A549 (cell line): Measurements from ENCODE around the gene DNAH17.

Source experiments
- CEBPB ChIP-seq, 2 experiments: fragments of >200 bp in 1 of 2; sonication (Bioruptor Twin) in 1 of 2; formaldehyde crosslinking in 1 of 2; IDR thresholded peaks; 2 replicates each; pipeline ENCODE4 v1.6.1; 2012 to 2016
- ELK1 ChIP-seq: fragments of 150-350 bp; IDR thresholded peaks from 2 replicates; pipeline ENCODE4 v1.6.1; 2014; ENCODE audit warnings: low read depth, mild to moderate bottlenecking, low read length
- KDM1A ChIP-seq: fragments of 200-600 bp; sonication (generic); IDR thresholded peaks from 2 replicates; pipeline ENCODE4 v1.6.1; 2016; ENCODE audit warnings: low read depth, mild to moderate bottlenecking
- NFE2L2 ChIP-seq: fragments of 150-350 bp; conservative IDR thresholded peaks from 2 replicates; pipeline ENCODE4 v1.6.1; 2014; ENCODE audit warnings: low read length
- POLR2A ChIP-seq: IDR thresholded peaks from 2 replicates; pipeline ENCODE4 v1.6.1; 2012; ENCODE audit warnings: mild to moderate bottlenecking, low read length
- POLR2AphosphoS2 ChIP-seq: conservative IDR thresholded peaks from 2 replicates; pipeline ENCODE4 v1.6.1; 2012; ENCODE audit warnings: low read length, improper control_type of control experiment, inconsistent platforms
- RARB ChIP-seq: fragments of 250-450 bp; sonication (Bioruptor Pico); IDR thresholded peaks from 2 replicates; pipeline ENCODE4 v1.8.0; 2021; ENCODE audit warnings: mild to moderate bottlenecking, moderate library complexity
- RCOR1 ChIP-seq: fragments of 150-350 bp; IDR thresholded peaks from 2 replicates; pipeline ENCODE4 v1.6.1; 2014; ENCODE audit warnings: antibody characterized with exemption, low read length, low read depth
- RFX5 ChIP-seq: fragments of 450-650 bp; IDR thresholded peaks from 2 replicates; pipeline ENCODE4 v1.7.1; 2014; ENCODE audit warnings: antibody characterized with exemption, mild to moderate bottlenecking, moderate library complexity
- ZFP36 ChIP-seq: fragments of 450-650 bp; IDR thresholded peaks from 2 replicates; pipeline ENCODE4 v1.6.1; 2014; ENCODE audit warnings: borderline replicate concordance; ENCODE audit not compliant: partially characterized antibody
- TF ChIP-seq, protein P1 (sequence below): fragments of >200 bp; sonication (Bioruptor Twin); formaldehyde crosslinking; IDR thresholded peaks from 3 replicates; pipeline ENCODE4 v1.5.1; 2016
- TF ChIP-seq, protein P2 (sequence below): IDR thresholded peaks from 2 replicates; pipeline ENCODE4 v1.6.1; 2012
- TF ChIP-seq, protein P3 (sequence below): IDR thresholded peaks from 2 replicates; pipeline ENCODE4 v1.6.1; 2012; ENCODE audit warnings: low read depth, borderline replicate concordance

GRCh38 chr17:78567991-78568390, 9.2 kb downstream of the DNAH17 start:
- TF ChIP-seq, protein P1, sequence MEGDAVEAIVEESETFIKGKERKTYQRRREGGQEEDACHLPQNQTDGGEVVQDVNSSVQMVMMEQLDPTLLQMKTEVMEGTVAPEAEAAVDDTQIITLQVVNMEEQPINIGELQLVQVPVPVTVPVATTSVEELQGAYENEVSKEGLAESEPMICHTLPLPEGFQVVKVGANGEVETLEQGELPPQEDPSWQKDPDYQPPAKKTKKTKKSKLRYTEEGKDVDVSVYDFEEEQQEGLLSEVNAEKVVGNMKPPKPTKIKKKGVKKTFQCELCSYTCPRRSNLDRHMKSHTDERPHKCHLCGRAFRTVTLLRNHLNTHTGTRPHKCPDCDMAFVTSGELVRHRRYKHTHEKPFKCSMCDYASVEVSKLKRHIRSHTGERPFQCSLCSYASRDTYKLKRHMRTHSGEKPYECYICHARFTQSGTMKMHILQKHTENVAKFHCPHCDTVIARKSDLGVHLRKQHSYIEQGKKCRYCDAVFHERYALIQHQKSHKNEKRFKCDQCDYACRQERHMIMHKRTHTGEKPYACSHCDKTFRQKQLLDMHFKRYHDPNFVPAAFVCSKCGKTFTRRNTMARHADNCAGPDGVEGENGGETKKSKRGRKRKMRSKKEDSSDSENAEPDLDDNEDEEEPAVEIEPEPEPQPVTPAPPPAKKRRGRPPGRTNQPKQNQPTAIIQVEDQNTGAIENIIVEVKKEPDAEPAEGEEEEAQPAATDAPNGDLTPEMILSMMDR = no peak
- no peak for TF ChIP-seq POLR2A
- TF ChIP-seq CEBPB (IDR thresholded peaks at IDR 0.05) = no peak
- TF ChIP-seq, protein P2, sequence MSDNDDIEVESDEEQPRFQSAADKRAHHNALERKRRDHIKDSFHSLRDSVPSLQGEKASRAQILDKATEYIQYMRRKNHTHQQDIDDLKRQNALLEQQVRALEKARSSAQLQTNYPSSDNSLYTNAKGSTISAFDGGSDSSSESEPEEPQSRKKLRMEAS = no peak
- no peak for TF ChIP-seq POLR2AphosphoS2
- no peak for TF ChIP-seq ELK1
- no peak for TF ChIP-seq NFE2L2
- no peak for TF ChIP-seq ZFP36
- TF ChIP-seq RFX5 = no peak
- no peak for TF ChIP-seq KDM1A
- no peak for TF ChIP-seq RARB (CRISPR knock-in tag)
- TF ChIP-seq RCOR1 = no peak
- TF ChIP-seq, protein P3, sequence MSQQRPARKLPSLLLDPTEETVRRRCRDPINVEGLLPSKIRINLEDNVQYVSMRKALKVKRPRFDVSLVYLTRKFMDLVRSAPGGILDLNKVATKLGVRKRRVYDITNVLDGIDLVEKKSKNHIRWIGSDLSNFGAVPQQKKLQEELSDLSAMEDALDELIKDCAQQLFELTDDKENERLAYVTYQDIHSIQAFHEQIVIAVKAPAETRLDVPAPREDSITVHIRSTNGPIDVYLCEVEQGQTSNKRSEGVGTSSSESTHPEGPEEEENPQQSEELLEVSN = no peak
